Mammary epithelial cell (primary cell): ENCODE measurements around the gene GSTM5.

ENCODE experiments used
- EZH2 ChIP-seq: IDR thresholded peaks from 2 replicates; pipeline ENCODE4 v1.6.1; 2012; ENCODE audit warnings: low read length, inconsistent platforms, borderline replicate concordance
- TF ChIP-seq, protein P1 (sequence below), 2 donors: IDR thresholded peaks in 1 of 2; conservative IDR thresholded peaks in 1 of 2; 2 replicates each; pipeline ENCODE4 v1.5.1; 2011 to 2012; ENCODE audit warnings: inconsistent platforms in 2 of 2, low read length in 2 of 2, mild to moderate bottlenecking in 2 of 2, control low read depth in 1 of 2, low read depth in 1 of 2; ENCODE audit not compliant: insufficient read depth in 1 of 2; ENCODE audit errors: extremely low read depth in 1 of 2

DNA sequence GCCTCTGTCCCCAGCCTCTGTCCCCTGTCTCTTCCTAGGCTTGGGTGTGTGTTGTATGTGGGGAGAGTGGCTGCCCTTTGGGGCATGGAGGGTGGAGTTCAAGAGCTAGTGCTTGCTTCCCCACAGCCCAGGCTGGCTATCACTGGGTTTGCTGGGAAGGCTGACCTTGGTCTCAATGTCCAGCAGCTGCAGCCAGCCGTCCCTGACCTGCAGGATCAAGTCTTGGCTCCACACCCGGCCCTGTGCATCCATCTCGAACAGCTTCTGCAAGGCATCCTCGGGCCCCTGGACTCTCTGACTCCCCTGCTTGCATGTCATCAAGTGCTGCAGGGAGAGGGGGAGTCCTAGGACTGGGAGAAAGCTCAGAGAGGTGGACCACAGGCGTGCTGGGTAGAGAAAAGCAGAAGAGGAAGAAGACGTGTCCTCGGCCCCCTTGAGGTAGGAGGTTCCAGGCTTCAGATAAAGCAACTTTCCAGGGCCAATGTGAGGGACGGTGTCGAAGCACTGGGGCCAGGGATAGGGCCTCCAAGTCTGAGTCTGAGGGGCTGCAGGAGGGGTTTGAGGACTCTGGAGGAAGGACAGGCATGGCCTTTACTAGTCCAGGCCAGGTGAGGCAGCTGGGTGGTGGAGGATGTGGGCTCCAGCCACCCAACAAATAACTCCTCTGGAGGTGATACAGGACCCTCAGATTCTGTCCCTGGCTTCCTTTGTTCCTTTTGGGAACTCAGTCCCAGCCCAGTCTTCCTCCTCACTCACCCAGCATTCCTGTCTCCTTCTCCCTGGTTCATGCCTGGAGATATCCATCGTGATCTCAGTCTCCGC is 47.7 kb downstream of the GSTM5 start:
- TF ChIP-seq, protein P1, sequence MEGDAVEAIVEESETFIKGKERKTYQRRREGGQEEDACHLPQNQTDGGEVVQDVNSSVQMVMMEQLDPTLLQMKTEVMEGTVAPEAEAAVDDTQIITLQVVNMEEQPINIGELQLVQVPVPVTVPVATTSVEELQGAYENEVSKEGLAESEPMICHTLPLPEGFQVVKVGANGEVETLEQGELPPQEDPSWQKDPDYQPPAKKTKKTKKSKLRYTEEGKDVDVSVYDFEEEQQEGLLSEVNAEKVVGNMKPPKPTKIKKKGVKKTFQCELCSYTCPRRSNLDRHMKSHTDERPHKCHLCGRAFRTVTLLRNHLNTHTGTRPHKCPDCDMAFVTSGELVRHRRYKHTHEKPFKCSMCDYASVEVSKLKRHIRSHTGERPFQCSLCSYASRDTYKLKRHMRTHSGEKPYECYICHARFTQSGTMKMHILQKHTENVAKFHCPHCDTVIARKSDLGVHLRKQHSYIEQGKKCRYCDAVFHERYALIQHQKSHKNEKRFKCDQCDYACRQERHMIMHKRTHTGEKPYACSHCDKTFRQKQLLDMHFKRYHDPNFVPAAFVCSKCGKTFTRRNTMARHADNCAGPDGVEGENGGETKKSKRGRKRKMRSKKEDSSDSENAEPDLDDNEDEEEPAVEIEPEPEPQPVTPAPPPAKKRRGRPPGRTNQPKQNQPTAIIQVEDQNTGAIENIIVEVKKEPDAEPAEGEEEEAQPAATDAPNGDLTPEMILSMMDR (conservative IDR thresholded peaks at IDR 0.05 in 1 of 2, IDR thresholded peaks at IDR 0.05 in 1 of 2; ENCODE audit: extremely low read depth in 1 of 2, insufficient read depth in 1 of 2, low read depth in 1 of 2, low read length in 2 of 2) = no peak
- no peak for TF ChIP-seq EZH2
